OCI-LY7 (cell line): ENCODE measurements around the gene SLC5A12. TPM values are rescaled to one million over a fixed set of nuclear protein-coding genes. Genes with fewer than 3 reads are reported as not detected.

ENCODE experiments used
- BruUV-seq: library from RNA; stranded (reverse); fragments of 400-500 nt; replicated peaks from 2 replicates; lab custom pipeline; 2021; lab: Mats Ljungman, UMichigan
- CTCF ChIA-PET: fragments of 300-600 bp; sonication (Branson Sonifier 250); formaldehyde crosslinking; loops from one replicate; lab custom pipeline; 2022; ENCODE audit warnings: antibody characterized with exemption; ENCODE audit not compliant: unreplicated experiment; lab: Charles Lee
- POLR2A ChIA-PET: fragments of 300-600 bp; sonication (Branson Sonifier 250); formaldehyde crosslinking; loops from one replicate; lab custom pipeline; 2022; ENCODE audit warnings: antibody characterized with exemption; lab: Charles Lee
- DNase-seq: peaks from one replicate; pipeline ENCODE4 v3.0.0-alpha.2; 2015; ENCODE audit warnings: low spot score
- H2AFZ ChIP-seq: fragments of 200-600 bp; sonication (generic), shearing (Covaris generic); 2 replicates; pipeline ENCODE4 v1.6.1; 2014; ENCODE audit warnings: mild to moderate bottlenecking, antibody characterized with exemption, low read length, moderate library complexity
- H3K27ac ChIP-seq: fragments of 200-600 bp; sonication (generic); 2 replicates; pipeline ENCODE4 v1.5.1; 2014; ENCODE audit warnings: mixed run types, low read depth, mild to moderate bottlenecking, moderate library complexity, low read length, inconsistent platforms; ENCODE audit not compliant: poor library complexity, severe bottlenecking
- H3K36me3 ChIP-seq: fragments of 200-600 bp; sonication (generic); 2 replicates; pipeline ENCODE4 v1.6.1; 2014; ENCODE audit warnings: mild to moderate bottlenecking, antibody characterized with exemption, low read length, moderate library complexity, mixed read lengths; ENCODE audit not compliant: insufficient read depth
- H3K4me1 ChIP-seq: fragments of 200-600 bp; sonication (generic); 2 replicates; pipeline ENCODE4 v1.5.1; 2014; ENCODE audit warnings: mild to moderate bottlenecking, low read length; ENCODE audit not compliant: insufficient read depth, poor library complexity, severe bottlenecking
- H3K4me2 ChIP-seq: fragments of 200-600 bp; sonication (generic); 2 replicates; pipeline ENCODE4 v1.6.1; 2014; ENCODE audit warnings: mild to moderate bottlenecking, low read length
- H3K4me3 ChIP-seq: fragments of 200-600 bp; sonication (generic); 2 replicates; pipeline ENCODE4 v1.5.1; 2014; ENCODE audit warnings: mild to moderate bottlenecking, low read depth, low read length; ENCODE audit not compliant: poor library complexity, severe bottlenecking
- H3K79me2 ChIP-seq: fragments of 200-600 bp; sonication (generic); 2 replicates; pipeline ENCODE4 v1.6.1; 2016; ENCODE audit warnings: low read depth, mild to moderate bottlenecking, low read length, moderate library complexity, mixed read lengths; ENCODE audit not compliant: insufficient read depth
- H3K9me2 ChIP-seq: fragments of 200-600 bp; sonication (generic); 2 replicates; pipeline ENCODE4 v1.6.1; 2016; ENCODE audit warnings: mild to moderate bottlenecking, low read length, mixed read lengths; ENCODE audit not compliant: insufficient read depth
- H3K9me3 ChIP-seq: fragments of 200-600 bp; sonication (generic); 2 replicates; pipeline ENCODE4 v1.6.1; 2014; ENCODE audit warnings: mild to moderate bottlenecking, mixed run types, low read length, mixed read lengths
- H4K20me1 ChIP-seq: fragments of 200-600 bp; sonication (generic); 2 replicates; pipeline ENCODE4 v1.6.1; 2014; ENCODE audit warnings: mild to moderate bottlenecking, antibody characterized with exemption, low read length, moderate library complexity, mixed read lengths; ENCODE audit not compliant: insufficient read depth
- CTCF ChIP-seq: fragments of 200-600 bp; sonication (generic); conservative IDR thresholded peaks from 2 replicates; pipeline ENCODE4 v1.5.1; 2014; ENCODE audit warnings: mild to moderate bottlenecking, antibody characterized with exemption, low read length, moderate library complexity, mixed read lengths
- EZH2phosphoT487 ChIP-seq: fragments of 200-600 bp; sonication (generic); IDR thresholded peaks from 2 replicates; pipeline ENCODE4 v1.6.1; 2018; ENCODE audit warnings: low read depth, borderline replicate concordance, mild to moderate bottlenecking, mixed run types, antibody characterized with exemption, low read length, moderate library complexity, mixed read lengths
- intact Hi-C: fragments of 100-400 bp; cut with micrococcal nuclease; formaldehyde crosslinking; loops from one replicate; pipeline ENCODE4 v1.10.0; 2022; ENCODE audit not compliant: unreplicated experiment
- total RNA-seq, 2 experiments: library from RNA; depleted of rRNA in 1 of 2; stranded (reverse); fragments of >200 nt in 1 of 2; shearing (Covaris generic) in 1 of 2; gene quantifications; 2 replicates each; pipeline ENCODE4 v1.2.3, GENCODE V29; 2014 to 2022

Gene SLC5A12
- total RNA-seq, 2 experiments from 2014 or later = not detected

- Histone ChIP-seq H3K9me3 (no peaks in the 10 kb centered on the region), H3K9me2 (no peaks in the 10 kb centered on the region), H3K27ac (no peak overlapping the region), H4K20me1 (no peaks in the 10 kb centered on the region), H3K4me3 (no peak overlapping the region), H3K79me2 (no peaks in the 10 kb centered on the region), H3K36me3 (no peaks in the 10 kb centered on the region), H2AFZ (no peak overlapping the region), H3K4me1 (no peaks in the 10 kb centered on the region), H3K4me2 (no peak overlapping the region)
- BruUV-seq = no TSS peak
- DNase-seq = no peak
- TF ChIP-seq EZH2phosphoT487 (no peak), CTCF (no peak)
- intact Hi-C loops = no loop called here
- ChIA-PET CTCF (no interaction called here), POLR2A (interaction anchor here (0.6 kb wide), 1 partner anchor 18 kb away, joined by 3 read pairs; no protein-coding TSS in a partner anchor)
Measured at GRCh38 chr11:26712497-26712896, 9.4 kb downstream of the SLC5A12 start.

- no peak for TF ChIP-seq EZH2phosphoT487
- TF ChIP-seq CTCF = no peak
- Histone ChIP-seq H3K36me3 (no peaks in the 10 kb centered on the region), H3K9me3 (no peaks in the 10 kb centered on the region), H3K4me1 (no peaks in the 10 kb centered on the region), H3K9me2 (no peaks in the 10 kb centered on the region), H3K4me2 (no peak overlapping the region), H3K27ac (no peak overlapping the region), H4K20me1 (no peaks in the 10 kb centered on the region), H3K79me2 (no peaks in the 10 kb centered on the region), H3K4me3 (no peak overlapping the region), H2AFZ (no peak overlapping the region)
- ChIA-PET POLR2A (no interaction called here), CTCF (no interaction called here)
- DNase-seq = no peak
- intact Hi-C loops = no loop called here
- BruUV-seq = no TSS peak
Measured at GRCh38 chr11:26710489-26710888, 11.4 kb downstream of the SLC5A12 start.

GRCh38 chr11:26708736-26709456 is 13.0 kb downstream of the SLC5A12 start:
- ChIA-PET CTCF (no interaction called here), POLR2A (no interaction called here)
- Histone ChIP-seq H3K36me3 (no peaks in the 10 kb centered on the region), H3K9me2 (no peaks in the 10 kb centered on the region), H3K4me1 (no peaks in the 10 kb centered on the region), H2AFZ (no peak overlapping the region), H4K20me1 (no peaks in the 10 kb centered on the region), H3K27ac (no peak overlapping the region), H3K79me2 (no peaks in the 10 kb centered on the region), H3K9me3 (no peaks in the 10 kb centered on the region), H3K4me2 (no peak overlapping the region), H3K4me3 (no peak overlapping the region)
- intact Hi-C loops = no loop called here
- DNase-seq = no peak
- TF ChIP-seq CTCF = no peak
- TF ChIP-seq EZH2phosphoT487 = no peak
- no TSS peak for BruUV-seq
